NCI-H187 (cell line): ENCODE results near the gene GNAT2.
"Not testable (repeated sequence)": the region's sequence is repeated elsewhere in the genome, so short reads cannot be mapped to it uniquely, and the experiment has no call there.

Experiments
- DNase-seq, 2 experiments: peaks; one replicate each; lab custom pipeline; 2025; lab: John Stamatoyannopoulos, UW

GNAT2 gene

GRCh38 chr1:109619576-109620400 is at the start of gene GNAT2, which contains the start of gene AMPD2:
GNAT2 (minus strand) TSS chr1:109619616; CDS start chr1:109612870, 6,746 bp downstream.
AMPD2 (plus strand) TSS chr1:109619837; CDS start chr1:109621176, 1,339 bp downstream.
- peak in 1 of 2 experiments; percentile 10 for DNase-seq

DNA sequence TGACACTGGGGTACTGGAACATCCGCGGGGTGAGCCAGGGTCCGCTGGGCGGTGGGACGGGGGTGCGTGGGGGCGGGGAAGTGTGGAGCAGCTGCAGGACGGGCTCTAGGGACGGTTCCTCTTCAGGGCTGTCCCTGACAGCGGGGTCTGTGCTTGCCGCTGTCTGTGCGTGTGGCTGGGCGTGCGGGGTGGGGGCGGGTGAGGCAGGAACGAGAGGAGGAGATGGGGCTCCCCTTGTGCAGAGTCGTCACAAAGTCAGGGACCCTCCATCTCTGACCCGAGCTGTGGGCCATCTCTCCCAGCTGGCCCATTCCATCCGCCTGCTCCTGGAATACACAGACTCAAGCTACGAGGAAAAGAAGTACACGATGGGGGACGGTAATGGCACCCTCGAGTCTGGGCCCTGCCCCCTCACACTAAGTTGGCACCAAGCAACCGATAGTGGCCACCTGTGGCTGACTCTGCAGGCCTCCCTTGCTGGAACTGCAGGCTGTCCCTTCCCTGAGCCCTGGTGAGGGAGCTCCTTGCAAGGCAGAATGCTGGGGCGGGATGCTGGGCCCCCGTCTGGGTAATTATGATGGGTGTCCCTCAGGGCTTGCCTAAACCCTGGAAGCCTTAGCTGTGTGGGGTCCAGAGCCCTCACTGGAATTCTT is 48.8 kb upstream of the GNAT2 start:
- DNase-seq = no peak

GRCh38 chr1:109667452-109668122 is 48.2 kb upstream of the GNAT2 start, which contains the start of gene GSTM2:
GSTM2 (plus strand) TSS chr1:109668057; CDS start chr1:109668116, 59 bp downstream.
- no peak for DNase-seq

- no peak for DNase-seq
Measured at GRCh38 chr1:109664671-109665070, 45.3 kb upstream of the GNAT2 start.

DNA sequence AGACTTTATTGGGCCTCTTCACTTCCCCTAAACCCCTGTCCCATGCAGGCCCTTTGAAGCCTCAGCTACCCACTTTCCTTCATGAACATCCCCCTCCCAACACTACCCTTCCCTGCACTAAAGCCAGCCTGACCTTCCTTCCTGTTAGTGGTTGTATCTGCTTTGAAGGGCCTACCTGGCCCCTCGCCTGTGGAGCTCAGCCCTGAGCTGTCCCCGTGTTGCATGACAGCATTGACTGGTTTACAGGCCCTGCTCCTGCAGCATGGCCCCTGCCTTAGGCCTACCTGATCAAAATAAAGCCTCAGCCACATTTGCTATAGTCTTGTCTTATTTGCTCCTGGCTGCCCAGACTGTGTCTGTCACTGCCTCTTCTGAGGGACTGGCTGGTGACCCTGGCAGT is 42.0 kb upstream of the GNAT2 start:
- no peak for DNase-seq

DNA sequence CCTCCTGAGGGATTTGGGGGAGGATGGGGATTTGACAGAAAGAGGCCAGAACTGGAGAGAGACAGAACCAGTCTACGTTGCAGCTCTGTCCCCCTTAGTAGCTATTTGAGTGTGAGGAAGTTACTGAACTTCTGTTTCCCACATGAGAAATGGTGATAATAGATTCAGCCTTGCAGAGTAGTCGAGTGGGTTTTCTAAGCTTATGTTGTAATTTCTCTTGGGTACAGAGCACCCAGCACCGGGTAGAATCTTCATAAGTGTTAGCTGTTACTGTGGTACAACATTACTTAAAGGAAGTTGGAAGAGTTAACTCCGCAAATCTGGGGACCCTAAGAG is 41.2 kb upstream of the GNAT2 start:
- DNase-seq = not testable (repeated sequence)

DNA sequence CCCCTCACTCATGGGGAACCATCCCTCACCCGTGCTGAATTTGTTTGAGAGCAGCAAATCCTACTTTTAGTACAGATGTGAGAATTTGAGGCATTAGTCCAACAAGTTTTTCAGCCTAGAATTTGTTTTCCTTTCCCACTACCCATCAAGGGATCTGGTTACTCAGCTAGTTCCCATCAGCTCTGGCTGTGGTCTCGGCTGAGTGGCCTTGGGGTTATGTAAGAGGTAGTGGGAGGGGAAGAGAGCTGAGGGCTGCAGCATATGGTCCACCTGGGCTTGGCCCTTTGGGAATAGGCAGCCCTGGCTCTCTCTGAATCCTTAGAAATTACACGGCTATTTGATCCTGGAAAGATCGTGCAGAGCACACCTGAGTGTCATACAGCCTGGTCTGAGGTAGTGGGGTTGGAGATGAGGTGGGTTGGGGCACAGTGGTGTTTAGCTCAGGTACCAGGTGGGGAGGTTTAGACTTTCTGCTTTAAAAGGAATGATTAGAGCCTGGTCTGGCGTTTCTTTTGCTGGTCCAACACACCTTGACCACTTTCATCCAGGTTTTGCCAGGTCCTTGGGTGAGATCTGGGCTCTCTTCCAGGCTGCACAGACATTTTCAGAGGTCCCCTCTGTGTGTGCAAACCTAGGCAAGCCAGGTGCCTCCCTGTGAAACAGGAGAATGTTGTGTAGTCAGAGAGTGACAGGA is 40.7 kb upstream of the GNAT2 start:
- DNase-seq = peak; percentile 83 to 85

GRCh38 chr1:109659145-109659544 is 39.7 kb upstream of the GNAT2 start:
- DNase-seq = no peak

GRCh38 chr1:109658533-109659042 is 39.2 kb upstream of the GNAT2 start:
- no peak for DNase-seq

DNA sequence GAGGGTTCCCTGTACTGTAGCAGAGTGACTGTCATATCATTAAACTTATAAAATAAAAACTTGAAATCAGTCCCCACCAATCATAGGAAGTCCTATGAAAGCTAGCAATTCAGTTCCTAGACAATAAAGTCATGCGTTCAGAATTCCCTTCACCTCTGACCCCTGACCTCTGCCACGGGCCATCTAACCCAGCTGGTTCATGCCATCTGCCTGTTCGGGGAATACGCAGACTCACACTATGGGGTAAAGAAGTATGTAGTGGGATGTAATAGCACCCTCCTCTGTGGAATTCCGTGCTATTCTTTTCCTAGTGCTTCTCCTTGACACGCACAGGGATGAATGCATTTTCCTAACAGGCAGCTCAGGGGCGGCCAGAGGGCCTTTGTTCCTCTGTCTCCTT is 38.6 kb upstream of the GNAT2 start:
- no peak for DNase-seq

DNA sequence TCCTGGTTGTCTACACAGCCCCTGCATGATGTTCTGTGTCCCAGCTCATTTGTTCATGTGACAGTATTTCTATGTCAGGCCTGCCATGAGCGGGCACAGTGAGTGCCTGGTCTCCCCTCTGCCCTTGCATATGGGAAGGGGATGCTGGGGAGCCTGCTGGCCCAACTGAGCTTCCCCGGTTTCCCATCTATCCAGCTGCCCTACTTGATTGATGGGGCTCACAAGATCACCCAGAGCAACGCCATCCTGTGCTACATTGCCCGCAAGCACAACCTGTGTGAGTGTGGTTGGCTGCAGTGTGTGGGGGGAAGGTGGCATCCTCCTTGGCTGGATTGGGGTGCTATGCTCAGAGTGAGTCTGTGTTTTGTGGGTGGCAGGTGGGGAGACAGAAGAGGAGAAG is 38.0 kb upstream of the GNAT2 start:
- DNase-seq = no peak

DNA sequence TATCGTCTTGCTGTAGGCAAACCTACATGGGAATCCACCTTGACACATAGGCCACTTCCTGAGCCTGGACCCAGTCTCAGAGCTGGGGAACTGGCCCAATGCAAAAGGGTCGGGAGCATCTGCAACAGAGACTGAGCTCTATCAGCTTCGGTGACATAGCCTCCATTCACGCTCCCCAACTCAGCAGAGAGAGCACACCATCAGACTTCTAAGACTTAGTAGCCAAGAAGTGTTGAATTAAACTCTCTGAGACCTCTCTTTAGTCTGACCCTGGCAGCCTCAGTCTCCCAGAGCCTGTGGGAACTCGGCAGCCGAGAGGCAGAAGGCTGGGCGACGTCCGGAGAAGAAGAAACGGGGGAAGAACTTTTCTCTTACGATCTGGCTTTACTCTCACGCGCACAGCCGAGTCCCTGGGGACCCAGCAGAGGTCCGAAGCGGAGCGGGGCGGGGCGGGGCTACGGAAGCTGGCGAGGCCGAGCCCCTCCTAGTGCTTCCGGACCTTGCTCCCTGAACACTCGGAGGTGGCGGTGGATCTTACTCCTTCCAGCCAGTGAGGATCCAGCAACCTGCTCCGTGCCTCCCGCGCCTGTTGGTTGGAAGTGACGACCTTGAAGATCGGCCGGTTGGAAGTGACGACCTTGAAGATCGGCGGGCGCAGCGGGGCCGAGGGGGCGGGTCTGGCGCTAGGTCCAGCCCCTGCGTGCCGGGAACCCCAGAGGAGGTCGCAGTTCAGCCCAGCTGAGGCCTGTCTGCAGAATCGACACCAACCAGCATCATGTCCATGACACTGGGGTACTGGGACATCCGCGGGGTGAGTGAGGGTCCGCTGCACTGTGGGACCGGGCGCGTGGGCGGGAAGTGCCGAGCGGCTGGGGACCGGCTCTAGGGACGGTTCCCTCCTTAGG is 36.5 kb upstream of the GNAT2 start, which contains the start of gene GSTM4:
TSS of gene GSTM4 (plus strand) at position 485 of the 905 bp plus-strand sequence. CDS start at position 776, 291 bp downstream.
- DNase-seq = peak; percentile 23 to 51

- no peak for DNase-seq
Measured at GRCh38 chr1:109654519-109654918, 35.1 kb upstream of the GNAT2 start.

- DNase-seq = no peak
Measured at GRCh38 chr1:109653306-109653705, 33.9 kb upstream of the GNAT2 start.

GRCh38 chr1:109652402-109652801 is 33.0 kb upstream of the GNAT2 start:
- DNase-seq = no peak

DNA sequence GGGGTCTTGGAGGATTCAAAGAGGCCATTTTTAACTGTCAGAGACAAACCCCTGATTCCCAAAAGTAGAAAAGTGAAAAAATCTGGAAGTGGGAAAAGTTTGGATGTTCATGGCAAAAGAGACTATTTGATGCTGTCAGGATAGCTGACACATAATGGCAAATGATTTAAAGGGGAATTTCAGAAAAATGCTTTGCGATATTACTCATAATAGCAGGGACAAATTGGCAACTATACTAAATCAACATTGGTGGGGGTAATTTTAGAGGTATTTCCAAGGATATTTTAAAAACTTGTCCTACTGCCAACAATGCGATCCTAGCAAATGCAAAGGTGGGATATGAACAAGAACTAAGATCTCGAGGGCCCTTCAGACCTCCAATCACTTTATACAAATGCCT is 31.2 kb upstream of the GNAT2 start:
- no peak for DNase-seq

DNA sequence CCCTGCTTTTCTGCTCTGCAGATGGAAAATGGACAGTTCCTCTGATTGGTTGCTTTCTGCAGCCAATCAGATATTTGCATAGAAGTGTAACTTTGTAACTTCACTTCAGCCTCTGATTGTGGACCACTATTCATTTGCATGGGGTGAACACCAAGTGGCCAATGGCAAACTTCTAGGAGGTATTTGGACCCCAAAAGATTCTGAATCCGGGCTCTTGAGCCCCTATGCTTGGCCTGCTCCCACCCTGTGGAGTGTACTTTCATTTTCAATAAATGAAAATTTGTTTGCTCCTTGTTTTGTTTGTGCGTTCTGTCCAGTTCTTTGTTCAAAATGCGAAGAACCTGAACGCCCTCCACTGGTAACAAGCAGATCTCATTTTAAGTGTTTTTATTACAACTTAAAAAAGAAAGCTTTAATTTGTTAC is 30.1 kb upstream of the GNAT2 start:
- DNase-seq = no peak

- DNase-seq = no peak
Measured at GRCh38 chr1:109644670-109645069, 25.3 kb upstream of the GNAT2 start.

DNA sequence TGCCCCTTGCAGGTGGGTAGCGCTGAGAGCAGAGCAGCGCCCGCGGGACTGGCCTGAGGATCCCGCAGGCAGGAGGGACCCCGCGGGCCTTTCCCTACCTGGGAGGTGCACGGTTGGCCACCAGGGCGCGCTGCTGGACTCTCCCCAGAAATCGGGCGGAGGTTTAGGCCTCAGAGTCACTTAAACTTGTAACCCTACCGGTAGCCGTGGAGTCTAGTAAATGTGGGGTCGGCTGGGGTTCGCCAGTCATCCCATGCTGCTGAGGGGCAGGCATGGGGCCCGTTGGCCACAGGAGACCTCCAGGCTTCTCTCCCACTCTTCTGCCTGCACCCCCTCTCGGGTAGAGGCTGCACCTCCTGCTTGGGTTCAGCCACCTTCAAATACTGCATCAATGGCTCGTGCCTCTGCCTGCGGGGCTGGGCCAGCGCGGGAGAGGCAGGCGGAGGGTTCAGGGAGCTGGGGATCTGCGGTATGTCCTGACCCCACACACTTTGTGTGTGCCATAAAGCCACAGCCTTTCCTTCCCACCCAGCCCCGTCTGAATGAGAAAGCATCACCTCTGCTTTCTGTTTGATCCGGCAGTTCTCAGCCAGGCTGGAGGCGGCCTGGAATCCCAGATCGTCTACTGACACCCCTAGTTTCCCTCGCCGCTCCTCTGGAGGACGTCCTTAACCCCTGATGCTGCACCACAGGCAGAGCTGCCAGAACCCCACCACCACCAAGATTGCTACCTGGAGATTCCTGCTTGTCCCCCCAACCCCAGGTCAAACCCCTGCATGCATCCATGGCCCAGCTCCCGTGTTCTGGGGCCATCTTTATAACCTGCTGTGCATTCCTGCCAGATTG is 24.2 kb upstream of the GNAT2 start:
- peak; percentile 30 to 65 for DNase-seq

GRCh38 chr1:109642626-109643025 is 23.2 kb upstream of the GNAT2 start:
- no peak for DNase-seq
